GM18861 (cell line): ENCODE data around the gene SREK1.
"Not testable (repeated sequence)": the region's sequence is repeated elsewhere in the genome, so short reads cannot be mapped to it uniquely, and the experiment has no call there.

Source experiments
- ATAC-seq: cut with Tn5 transposase; IDR thresholded peaks from one replicate; pipeline ENCODE4 v1.9.1; 2021; ENCODE audit not compliant: unreplicated experiment

SREK1 gene

GRCh38 chr5:66144074-66144833 lies at the start of gene SREK1:
Gene SREK1 (plus strand): TSS chr5:66144300. CDS start chr5:66144377, 77 bp downstream.
- peak; percentile 82 for ATAC-seq

GRCh38 chr5:66100851-66101250 lies 43.2 kb upstream of the SREK1 start:
- no peak for ATAC-seq

- ATAC-seq: no peak
Observed at GRCh38 chr5:66113160-66113559, 30.9 kb upstream of the SREK1 start.

GRCh38 chr5:66118304-66118703 lies 25.8 kb upstream of the SREK1 start:
- no peak for ATAC-seq

- no peak for ATAC-seq
Observed at GRCh38 chr5:66122379-66123034, 21.6 kb upstream of the SREK1 start.

GRCh38 chr5:66129144-66129543 lies 15.0 kb upstream of the SREK1 start:
- ATAC-seq: no peak

- no peak for ATAC-seq
Observed at GRCh38 chr5:66130493-66130892, 13.6 kb upstream of the SREK1 start.

- ATAC-seq: no peak
Observed at GRCh38 chr5:66134407-66134861, 9.7 kb upstream of the SREK1 start.

- ATAC-seq: no peak
Observed at GRCh38 chr5:66136053-66136452, 8.0 kb upstream of the SREK1 start.

GRCh38 chr5:66136944-66137343 lies 7.2 kb upstream of the SREK1 start:
- ATAC-seq: not testable (repeated sequence)

- ATAC-seq: no peak
Observed at GRCh38 chr5:66138637-66139317, 5.3 kb upstream of the SREK1 start.

- no peak for ATAC-seq
Observed at GRCh38 chr5:66139318-66139712, 4.8 kb upstream of the SREK1 start.

- no peak for ATAC-seq
Observed at GRCh38 chr5:66142417-66142816, 1.7 kb upstream of the SREK1 start.

- peak; percentile 11 for ATAC-seq
Observed at GRCh38 chr5:66143473-66144073, 527 bp upstream of the SREK1 start.

- ATAC-seq: peak; percentile 34
Observed at GRCh38 chr5:66144834-66145390, 812 bp downstream of the SREK1 start.

GRCh38 chr5:66145737-66146136 lies 1.6 kb downstream of the SREK1 start:
- no peak for ATAC-seq

GRCh38 chr5:66149950-66150349 lies 5.8 kb downstream of the SREK1 start:
- ATAC-seq: no peak

- no peak for ATAC-seq
Observed at GRCh38 chr5:66151030-66151429, 6.9 kb downstream of the SREK1 start.

- no peak for ATAC-seq
Observed at GRCh38 chr5:66151491-66151890, 7.4 kb downstream of the SREK1 start.

- ATAC-seq: no peak
Observed at GRCh38 chr5:66157046-66157445, 12.9 kb downstream of the SREK1 start.

GRCh38 chr5:66161356-66161755 lies 17.3 kb downstream of the SREK1 start:
- no peak for ATAC-seq
